Omental fat pad (tissue), 4 donors: ENCODE results near the gene TET1. TPM values are rescaled to one million over a fixed set of nuclear protein-coding genes. Genes with fewer than 3 reads are reported as not detected.
"Not testable (repeated sequence)": the region's sequence is repeated elsewhere in the genome, so short reads cannot be mapped to it uniquely, and the experiment has no call there.

Experiments
- ATAC-seq: fragments of 150-250 bp; one replicate; pipeline ENCODE4 v1.9.1; 2016; ENCODE audit warnings: mild to moderate bottlenecking, moderate library complexity; ENCODE audit not compliant: low FRiP score
- DNase-seq: peaks from one replicate; pipeline ENCODE4 v3.0.0-alpha.2; 2019; ENCODE audit warnings: low spot score
- total RNA-seq, 4 donors: library from RNA; depleted of rRNA; stranded (reverse); fragments of >200 nt; gene quantifications; one replicate each; pipeline ENCODE4 v1.1.0, GENCODE V29; 2016
- TF ChIP-seq, protein P1 (sequence below), 3 donors: fragments of 450-650 bp; IDR thresholded peaks; one replicate each; pipeline ENCODE4 v1.5.1; 2016 to 2017; ENCODE audit warnings: antibody characterized with exemption in 3 of 3, mild to moderate bottlenecking in 3 of 3, moderate library complexity in 2 of 3

TET1 gene
- total RNA-seq, 4 donors from 2014 or later: 3.1 to 7.1 (median 6.2) TPM

DNA sequence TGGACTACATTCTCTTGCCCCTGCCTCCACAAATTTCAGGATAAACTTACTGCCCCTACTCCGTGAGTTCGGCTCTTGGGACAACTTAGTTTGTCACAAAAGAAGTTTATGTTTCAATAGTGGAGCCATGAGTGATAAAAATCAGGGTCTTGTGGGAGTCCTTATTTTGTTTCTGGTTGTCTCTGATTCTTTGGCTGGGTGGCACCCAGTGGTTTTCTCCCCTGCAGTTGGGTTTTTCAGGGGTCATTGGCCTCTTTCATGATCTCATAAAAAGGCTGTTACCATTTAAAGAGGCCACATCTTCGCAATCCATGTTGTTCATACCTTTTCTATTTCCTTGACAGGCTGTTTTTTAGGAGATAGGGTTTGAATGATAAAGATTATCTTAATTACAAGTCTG is 5.5 kb downstream of the TET1 start:
- no peak for ATAC-seq
- no peak for DNase-seq
- TF ChIP-seq, protein P1, sequence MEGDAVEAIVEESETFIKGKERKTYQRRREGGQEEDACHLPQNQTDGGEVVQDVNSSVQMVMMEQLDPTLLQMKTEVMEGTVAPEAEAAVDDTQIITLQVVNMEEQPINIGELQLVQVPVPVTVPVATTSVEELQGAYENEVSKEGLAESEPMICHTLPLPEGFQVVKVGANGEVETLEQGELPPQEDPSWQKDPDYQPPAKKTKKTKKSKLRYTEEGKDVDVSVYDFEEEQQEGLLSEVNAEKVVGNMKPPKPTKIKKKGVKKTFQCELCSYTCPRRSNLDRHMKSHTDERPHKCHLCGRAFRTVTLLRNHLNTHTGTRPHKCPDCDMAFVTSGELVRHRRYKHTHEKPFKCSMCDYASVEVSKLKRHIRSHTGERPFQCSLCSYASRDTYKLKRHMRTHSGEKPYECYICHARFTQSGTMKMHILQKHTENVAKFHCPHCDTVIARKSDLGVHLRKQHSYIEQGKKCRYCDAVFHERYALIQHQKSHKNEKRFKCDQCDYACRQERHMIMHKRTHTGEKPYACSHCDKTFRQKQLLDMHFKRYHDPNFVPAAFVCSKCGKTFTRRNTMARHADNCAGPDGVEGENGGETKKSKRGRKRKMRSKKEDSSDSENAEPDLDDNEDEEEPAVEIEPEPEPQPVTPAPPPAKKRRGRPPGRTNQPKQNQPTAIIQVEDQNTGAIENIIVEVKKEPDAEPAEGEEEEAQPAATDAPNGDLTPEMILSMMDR (IDR thresholded peaks at IDR 0.05): no peak

DNA sequence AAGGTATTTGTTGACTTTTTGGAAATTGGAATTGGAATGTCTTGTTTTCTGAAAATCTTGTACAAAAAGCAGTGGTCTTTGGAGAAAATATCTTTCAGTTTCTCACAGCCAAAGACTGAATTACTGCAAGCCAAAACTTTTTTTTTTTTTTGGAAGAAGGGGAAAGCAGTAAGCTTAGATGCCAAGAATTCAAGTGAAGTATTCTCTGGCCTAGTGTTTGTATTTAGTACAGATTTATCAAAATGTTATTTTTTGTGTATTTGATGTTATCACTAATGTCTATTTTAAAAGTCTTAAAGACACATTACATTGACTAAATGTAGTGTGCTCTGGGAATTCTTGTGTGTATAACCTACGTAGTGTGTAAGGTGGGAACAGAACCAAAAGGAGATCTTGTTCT is 6.2 kb downstream of the TET1 start:
- no peak for DNase-seq
- ATAC-seq: no peak
- TF ChIP-seq, protein P1 (IDR thresholded peaks at IDR 0.05): no peak

DNA sequence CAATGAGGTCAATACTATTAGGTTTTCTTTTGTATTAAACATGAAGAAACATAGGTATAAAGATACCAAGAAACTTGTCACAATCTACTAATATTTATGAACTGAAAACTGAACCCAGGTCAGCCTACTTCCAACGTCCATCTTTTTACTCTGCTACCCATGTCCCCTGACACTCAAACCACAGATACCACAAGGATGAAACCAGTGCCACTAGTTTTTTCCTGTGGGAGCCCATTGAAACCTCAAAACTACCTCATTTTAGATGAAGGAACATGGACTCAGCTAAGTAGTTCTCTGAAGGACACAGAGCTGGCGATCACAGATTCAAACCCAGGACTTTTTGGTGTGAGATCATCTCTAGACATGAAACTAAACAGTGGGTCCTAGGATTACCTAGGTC is 6.8 kb downstream of the TET1 start:
- TF ChIP-seq, protein P1 (IDR thresholded peaks at IDR 0.05): no peak

DNA sequence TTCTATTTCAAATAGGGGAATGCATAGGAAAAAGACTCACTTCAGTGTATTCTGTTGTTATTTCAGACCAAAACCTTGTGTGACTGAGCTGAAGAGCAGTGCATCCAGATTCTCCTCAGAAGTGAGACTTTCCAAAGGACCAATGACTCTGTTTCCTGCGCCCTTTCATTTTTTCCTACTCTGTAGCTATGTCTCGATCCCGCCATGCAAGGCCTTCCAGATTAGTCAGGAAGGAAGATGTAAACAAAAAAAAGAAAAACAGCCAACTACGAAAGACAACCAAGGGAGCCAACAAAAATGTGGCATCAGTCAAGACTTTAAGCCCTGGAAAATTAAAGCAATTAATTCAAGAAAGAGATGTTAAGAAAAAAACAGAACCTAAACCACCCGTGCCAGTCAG is 12.0 kb downstream of the TET1 start:
- TF ChIP-seq, protein P1 (IDR thresholded peaks at IDR 0.05): no peak
- no peak for DNase-seq
- no peak for ATAC-seq

More for the DNA sequence above, 6.8 kb downstream of the TET1 start:
- no peak for ATAC-seq
- DNase-seq: no peak

DNA sequence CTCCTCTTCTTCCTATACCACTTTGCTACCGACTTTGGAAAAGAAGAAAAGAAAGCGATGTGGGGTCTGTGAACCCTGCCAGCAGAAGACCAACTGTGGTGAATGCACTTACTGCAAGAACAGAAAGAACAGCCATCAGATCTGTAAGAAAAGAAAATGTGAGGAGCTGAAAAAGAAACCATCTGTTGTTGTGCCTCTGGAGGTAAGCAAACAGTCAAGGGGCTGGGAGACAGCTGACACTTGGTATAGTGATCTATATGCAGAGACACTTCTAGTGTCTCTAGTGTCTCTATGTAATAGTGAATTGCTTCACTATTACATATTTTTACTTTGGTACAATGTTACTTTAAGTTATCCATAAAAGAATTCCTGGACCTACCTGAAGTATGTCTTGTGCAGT is 13.9 kb downstream of the TET1 start:
- no peak for DNase-seq
- TF ChIP-seq, protein P1 (IDR thresholded peaks at IDR 0.05): no peak
- no peak for ATAC-seq

DNA sequence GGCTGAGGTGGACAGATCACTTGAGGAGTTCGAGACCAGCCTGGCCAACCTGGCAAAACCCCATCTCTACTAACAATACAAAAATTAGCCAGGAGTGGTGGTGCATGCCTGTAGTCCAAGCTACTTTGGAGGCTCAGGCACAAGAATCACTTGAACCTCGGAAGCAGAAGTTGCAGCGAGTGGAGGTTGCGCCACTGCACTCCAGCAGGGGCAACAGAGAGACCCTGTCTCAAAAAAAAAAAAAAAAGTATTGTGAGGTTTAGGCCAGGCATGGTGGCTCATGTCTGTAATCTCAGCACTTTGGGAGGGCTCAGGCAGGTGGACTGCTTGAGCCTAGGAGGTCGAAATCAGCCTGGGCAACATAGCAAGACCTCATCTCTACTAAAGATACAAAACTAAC is 16.0 kb downstream of the TET1 start:
- DNase-seq (no peak), ATAC-seq (no peak)
- TF ChIP-seq, protein P1 (IDR thresholded peaks at IDR 0.05): no peak

DNA sequence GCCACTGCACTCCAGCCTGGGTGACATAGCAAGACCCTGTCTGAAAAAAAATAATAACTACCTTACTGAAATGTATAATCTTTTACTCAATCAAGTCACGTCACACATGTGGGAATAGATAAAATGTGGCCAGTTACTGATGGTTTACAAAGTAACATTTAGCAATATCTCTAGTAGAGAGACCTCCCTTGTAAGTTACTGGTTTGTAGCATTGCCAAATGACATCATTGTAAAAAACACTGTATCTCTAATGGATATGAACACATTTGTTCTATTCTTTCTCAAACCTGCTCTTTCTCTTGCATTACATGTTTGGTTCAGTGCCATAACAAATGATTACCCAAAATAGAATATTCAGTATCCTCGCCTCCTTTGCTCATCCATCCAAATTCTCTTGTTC is 18.8 kb downstream of the TET1 start:
- TF ChIP-seq, protein P1 (IDR thresholded peaks at IDR 0.05): no peak
- ATAC-seq: no peak

DNA sequence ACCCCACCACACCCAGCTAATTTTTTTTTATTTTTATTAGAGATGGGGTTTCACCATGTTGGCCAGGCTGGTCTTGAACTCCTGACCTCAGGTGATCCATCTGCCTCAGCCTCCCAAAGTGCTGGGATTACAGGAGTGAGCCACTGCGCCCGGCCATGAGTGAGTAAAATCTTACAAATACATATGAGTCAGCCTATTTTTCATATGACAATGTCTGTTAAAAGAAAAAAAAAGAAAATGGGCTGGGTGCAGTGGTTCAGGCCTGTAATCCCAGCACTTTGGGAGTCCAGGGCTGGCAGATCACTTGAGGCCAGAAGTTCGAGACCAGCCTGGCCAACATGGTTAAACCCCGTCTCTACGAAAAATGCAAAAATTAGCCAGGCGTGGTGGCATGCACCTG is 24.1 kb downstream of the TET1 start:
- not testable (repeated sequence) for ATAC-seq, DNase-seq

More for the DNA sequence above, 18.8 kb downstream of the TET1 start:
- DNase-seq: no peak
